ENCODE results near the gene PDHX.

PDHX gene

DNA sequence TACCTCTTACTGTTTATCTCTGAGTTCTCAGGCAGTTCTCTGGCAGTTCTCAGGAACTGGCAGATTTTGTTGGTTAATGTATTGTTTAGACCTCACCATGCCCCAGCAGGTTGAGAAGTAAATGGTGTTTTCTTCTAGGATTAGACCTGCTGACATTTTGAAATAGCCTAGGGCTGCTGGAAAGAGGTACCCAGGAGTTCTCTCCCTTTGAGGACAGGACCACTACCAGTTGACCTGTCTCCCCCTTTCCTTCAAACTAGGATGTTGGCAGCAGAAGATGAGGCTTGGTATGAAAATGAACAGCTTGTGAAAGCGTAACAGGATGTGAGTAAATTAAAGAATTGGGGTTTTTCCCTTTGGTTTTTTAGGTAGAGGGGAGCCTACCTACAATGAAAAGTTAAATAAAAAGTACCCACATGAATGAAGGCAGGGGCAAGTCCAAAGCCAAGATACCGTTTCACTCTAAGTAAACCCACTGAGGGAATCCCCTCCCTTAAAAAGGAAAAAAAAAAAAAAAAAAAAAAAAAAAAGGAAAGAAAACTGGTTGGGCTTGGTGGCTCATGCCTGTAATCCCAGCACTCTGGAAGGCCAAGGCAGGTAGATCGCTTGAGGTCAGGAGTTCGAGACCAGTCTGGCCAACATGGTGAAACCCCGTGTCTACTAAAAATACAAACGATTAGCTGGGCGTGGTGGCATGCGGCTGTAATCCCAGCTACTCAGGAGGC, 96.2 kb downstream of the PDHX start:
- TF ChIP-seq, protein P1, sequence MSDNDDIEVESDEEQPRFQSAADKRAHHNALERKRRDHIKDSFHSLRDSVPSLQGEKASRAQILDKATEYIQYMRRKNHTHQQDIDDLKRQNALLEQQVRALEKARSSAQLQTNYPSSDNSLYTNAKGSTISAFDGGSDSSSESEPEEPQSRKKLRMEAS (IDR thresholded peaks at IDR 0.05): no peak
- TF ChIP-seq TCF12 (IDR thresholded peaks at IDR 0.05; ENCODE audit: low read depth) (no peak), EGR1 (IDR thresholded peaks at IDR 0.05) (no peak), EP300 (IDR thresholded peaks at IDR 0.05; ENCODE audit: borderline replicate concordance) (no peak), TAF1 (IDR thresholded peaks at IDR 0.05; ENCODE audit: low read depth) (no peak), CREB1 (IDR thresholded peaks at IDR 0.05; ENCODE audit: low read depth) (no peak), TEAD4 (IDR thresholded peaks at IDR 0.05) (no peak), RAD21 (IDR thresholded peaks at IDR 0.05; ENCODE audit: low read depth) (no peak), ZBTB7A (IDR thresholded peaks at IDR 0.05; ENCODE audit: low read depth) (no peak), CEBPB (IDR thresholded peaks at IDR 0.05) (no peak), YY1 (IDR thresholded peaks at IDR 0.05; ENCODE audit: low read depth) (no peak)
- TF ChIP-seq, protein P2, sequence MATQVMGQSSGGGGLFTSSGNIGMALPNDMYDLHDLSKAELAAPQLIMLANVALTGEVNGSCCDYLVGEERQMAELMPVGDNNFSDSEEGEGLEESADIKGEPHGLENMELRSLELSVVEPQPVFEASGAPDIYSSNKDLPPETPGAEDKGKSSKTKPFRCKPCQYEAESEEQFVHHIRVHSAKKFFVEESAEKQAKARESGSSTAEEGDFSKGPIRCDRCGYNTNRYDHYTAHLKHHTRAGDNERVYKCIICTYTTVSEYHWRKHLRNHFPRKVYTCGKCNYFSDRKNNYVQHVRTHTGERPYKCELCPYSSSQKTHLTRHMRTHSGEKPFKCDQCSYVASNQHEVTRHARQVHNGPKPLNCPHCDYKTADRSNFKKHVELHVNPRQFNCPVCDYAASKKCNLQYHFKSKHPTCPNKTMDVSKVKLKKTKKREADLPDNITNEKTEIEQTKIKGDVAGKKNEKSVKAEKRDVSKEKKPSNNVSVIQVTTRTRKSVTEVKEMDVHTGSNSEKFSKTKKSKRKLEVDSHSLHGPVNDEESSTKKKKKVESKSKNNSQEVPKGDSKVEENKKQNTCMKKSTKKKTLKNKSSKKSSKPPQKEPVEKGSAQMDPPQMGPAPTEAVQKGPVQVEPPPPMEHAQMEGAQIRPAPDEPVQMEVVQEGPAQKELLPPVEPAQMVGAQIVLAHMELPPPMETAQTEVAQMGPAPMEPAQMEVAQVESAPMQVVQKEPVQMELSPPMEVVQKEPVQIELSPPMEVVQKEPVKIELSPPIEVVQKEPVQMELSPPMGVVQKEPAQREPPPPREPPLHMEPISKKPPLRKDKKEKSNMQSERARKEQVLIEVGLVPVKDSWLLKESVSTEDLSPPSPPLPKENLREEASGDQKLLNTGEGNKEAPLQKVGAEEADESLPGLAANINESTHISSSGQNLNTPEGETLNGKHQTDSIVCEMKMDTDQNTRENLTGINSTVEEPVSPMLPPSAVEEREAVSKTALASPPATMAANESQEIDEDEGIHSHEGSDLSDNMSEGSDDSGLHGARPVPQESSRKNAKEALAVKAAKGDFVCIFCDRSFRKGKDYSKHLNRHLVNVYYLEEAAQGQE (IDR thresholded peaks at IDR 0.05; ENCODE audit: low read depth): no peak

DNA sequence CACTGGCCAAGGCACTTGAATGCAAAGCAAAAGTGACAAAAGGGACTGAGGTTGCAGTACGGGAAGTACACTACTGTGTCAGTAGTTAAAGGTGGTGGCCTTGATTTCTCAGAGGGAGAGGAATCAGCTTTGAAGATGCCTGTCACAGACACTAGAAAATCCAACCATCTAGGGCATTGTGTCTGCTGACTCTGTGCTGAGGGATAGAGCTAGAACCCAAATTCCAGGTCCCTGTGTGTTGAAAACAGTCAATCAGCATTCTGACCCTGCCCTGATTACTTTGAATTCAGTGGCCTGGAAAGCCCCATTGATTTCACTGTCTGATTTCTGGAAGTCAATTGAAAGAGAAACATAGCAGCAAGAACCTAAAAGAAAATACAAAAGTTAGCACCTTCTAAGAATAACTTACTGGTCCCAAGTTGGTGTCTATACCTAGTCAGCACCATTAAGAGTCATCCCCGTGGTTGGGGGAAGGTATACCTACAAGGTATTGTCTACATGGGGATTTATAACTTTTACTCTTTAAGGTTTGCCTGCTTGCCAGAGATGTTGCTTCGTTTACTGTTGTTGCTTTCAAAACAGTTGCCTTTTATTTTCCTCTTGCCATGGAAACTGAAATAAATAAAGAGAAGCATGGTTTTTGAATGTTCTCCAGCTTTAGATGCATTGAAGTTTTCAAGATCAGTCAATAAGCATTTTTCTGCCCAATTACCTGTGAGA, 97.3 kb downstream of the PDHX start:
- TF ChIP-seq TAF1 (IDR thresholded peaks at IDR 0.05; ENCODE audit: low read depth): no peak
- TF ChIP-seq NFIC (IDR thresholded peaks at IDR 0.05): no peak
- TF ChIP-seq CEBPB (IDR thresholded peaks at IDR 0.05): no peak
- no peak for TF ChIP-seq TEAD4 (IDR thresholded peaks at IDR 0.05)
- TF ChIP-seq ZBTB7A (IDR thresholded peaks at IDR 0.05; ENCODE audit: low read depth): no peak
- TF ChIP-seq CREB1 (IDR thresholded peaks at IDR 0.05; ENCODE audit: low read depth): no peak
- TF ChIP-seq, protein P1 (IDR thresholded peaks at IDR 0.05): no peak
- no peak for TF ChIP-seq YY1 (IDR thresholded peaks at IDR 0.05; ENCODE audit: low read depth)
- TF ChIP-seq, protein P2 (IDR thresholded peaks at IDR 0.05; ENCODE audit: low read depth): no peak
- TF ChIP-seq FOXM1 (IDR thresholded peaks at IDR 0.05; ENCODE audit: borderline replicate concordance, low read depth): no peak
- TF ChIP-seq, protein P3, sequence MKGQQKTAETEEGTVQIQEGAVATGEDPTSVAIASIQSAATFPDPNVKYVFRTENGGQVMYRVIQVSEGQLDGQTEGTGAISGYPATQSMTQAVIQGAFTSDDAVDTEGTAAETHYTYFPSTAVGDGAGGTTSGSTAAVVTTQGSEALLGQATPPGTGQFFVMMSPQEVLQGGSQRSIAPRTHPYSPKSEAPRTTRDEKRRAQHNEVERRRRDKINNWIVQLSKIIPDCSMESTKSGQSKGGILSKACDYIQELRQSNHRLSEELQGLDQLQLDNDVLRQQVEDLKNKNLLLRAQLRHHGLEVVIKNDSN (IDR thresholded peaks at IDR 0.05): no peak
- TF ChIP-seq RAD21 (IDR thresholded peaks at IDR 0.05; ENCODE audit: low read depth): no peak
- no peak for TF ChIP-seq EP300 (IDR thresholded peaks at IDR 0.05; ENCODE audit: borderline replicate concordance)
- no peak for TF ChIP-seq TCF12 (IDR thresholded peaks at IDR 0.05; ENCODE audit: low read depth)
- TF ChIP-seq EGR1 (IDR thresholded peaks at IDR 0.05): no peak

DNA sequence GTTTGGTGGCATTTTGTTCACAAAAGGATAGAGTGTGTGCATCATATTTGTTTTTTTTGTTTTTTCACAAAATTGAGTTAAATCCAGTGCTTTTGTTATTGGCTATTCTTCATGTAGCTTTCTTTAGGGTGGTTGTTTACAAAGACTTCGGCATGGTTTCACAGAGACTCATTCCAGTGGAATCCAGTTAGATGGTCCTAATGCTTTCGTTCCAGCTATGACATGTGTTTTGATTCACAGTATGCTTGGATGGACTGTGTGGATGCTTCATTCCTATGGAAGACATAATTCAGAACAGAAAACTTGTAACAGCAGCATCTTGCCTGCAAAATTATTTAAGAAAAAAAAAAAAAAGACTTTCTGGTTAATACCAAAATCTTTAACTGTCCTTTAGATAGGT, 97.9 kb downstream of the PDHX start:
- TF ChIP-seq YY1 (IDR thresholded peaks at IDR 0.05; ENCODE audit: low read depth) (no peak), EP300 (IDR thresholded peaks at IDR 0.05; ENCODE audit: borderline replicate concordance) (no peak), EGR1 (IDR thresholded peaks at IDR 0.05) (no peak), TAF1 (IDR thresholded peaks at IDR 0.05; ENCODE audit: low read depth) (no peak), TEAD4 (IDR thresholded peaks at IDR 0.05) (no peak), ZBTB7A (IDR thresholded peaks at IDR 0.05; ENCODE audit: low read depth) (no peak), TCF12 (IDR thresholded peaks at IDR 0.05; ENCODE audit: low read depth) (no peak), CREB1 (IDR thresholded peaks at IDR 0.05; ENCODE audit: low read depth) (no peak), NFIC (IDR thresholded peaks at IDR 0.05) (no peak)
- TF ChIP-seq, protein P2 (IDR thresholded peaks at IDR 0.05; ENCODE audit: low read depth): no peak

Measured in Ishikawa (cell line).